ENCODE results near the gene SEC14L5. TPM values are rescaled to one million over a fixed set of nuclear protein-coding genes. Genes with fewer than 3 reads are reported as not detected.

SEC14L5 gene
- total RNA-seq, 2 donors from 2014 or later: 0.22 to 0.33 TPM

- Mint-ChIP-seq H3K4me1 (peaks cover 16% of the 10 kb centered on the region), H3K9me3 (no peaks in the 10 kb centered on the region), H3K27ac (no peak overlapping the region), H3K4me3 (no peak overlapping the region), H3K27me3 (ENCODE audit: insufficient read depth) (peaks cover 11% of the 10 kb centered on the region), H3K36me3 (ENCODE audit: low read depth) (no peaks in the 10 kb centered on the region)
- H3K4me3 ChIP-seq (ENCODE audit: low read length): no peak overlapping the region
- TF ChIP-seq CTCF (conservative IDR thresholded peaks at IDR 0.05): no peak
- peaks cover 3% of the 10 kb centered on the region for H3K36me3 ChIP-seq (ENCODE audit: control insufficient read depth, insufficient read depth, low read length)
- H3K27ac ChIP-seq (ENCODE audit: low read depth, low read length): no peak overlapping the region
- no peak for DNase-seq
- peaks cover 6% of the 10 kb centered on the region for H3K27me3 ChIP-seq (ENCODE audit: control insufficient read depth, insufficient read depth, low read length, poor library complexity, severe bottlenecking)
- H3K9me3 ChIP-seq (ENCODE audit: control insufficient read depth, low read length): no peaks in the 10 kb centered on the region
- peaks cover 4% of the 10 kb centered on the region for H3K4me1 ChIP-seq (ENCODE audit: control insufficient read depth, insufficient read depth, low read length)
- WGBS, 2 experiments (ENCODE audit: insufficient coverage in 1 of 2, insufficient read length in 1 of 2): 88 to 96% methylated on average over 10 to 12 of the region's 12 CpGs
- no peak overlapping the region for H3K9ac ChIP-seq (ENCODE audit: extremely low read depth, low read length, poor library complexity, severe bottlenecking)
Measured at GRCh38 chr16:5030251-5030870, 72.2 kb downstream of the SEC14L5 start.

- Histone ChIP-seq H3K27ac (ENCODE audit: low read depth, low read length) (no peak overlapping the region), H3K36me3 (ENCODE audit: control insufficient read depth, insufficient read depth, low read length) (peaks cover 3% of the 10 kb centered on the region), H3K27me3 (ENCODE audit: control insufficient read depth, insufficient read depth, low read length, poor library complexity, severe bottlenecking) (peaks cover 6% of the 10 kb centered on the region), H3K4me3 (ENCODE audit: low read length) (no peak overlapping the region), H3K9ac (ENCODE audit: extremely low read depth, low read length, poor library complexity, severe bottlenecking) (no peak overlapping the region), H3K9me3 (ENCODE audit: control insufficient read depth, low read length) (no peaks in the 10 kb centered on the region), H3K4me1 (ENCODE audit: control insufficient read depth, insufficient read depth, low read length) (peaks cover 10% of the 10 kb centered on the region)
- Mint-ChIP-seq H3K4me3 (peak overlapping the region; percentile 28), H3K36me3 (ENCODE audit: low read depth) (no peaks in the 10 kb centered on the region), H3K9me3 (no peaks in the 10 kb centered on the region), H3K4me1 (peaks cover 29% of the 10 kb centered on the region), H3K27me3 (ENCODE audit: insufficient read depth) (peaks cover 11% of the 10 kb centered on the region), H3K27ac (no peak overlapping the region)
- no peak for DNase-seq
- no peak for TF ChIP-seq CTCF (conservative IDR thresholded peaks at IDR 0.05)
- 93 to 100% methylated on average over 5 to 7 of the region's 7 CpGs for WGBS, 2 experiments (ENCODE audit: insufficient coverage in 1 of 2, insufficient read length in 1 of 2)
Measured at GRCh38 chr16:5031601-5032000, 73.5 kb downstream of the SEC14L5 start.

GRCh38 chr16:5032748-5033167 lies 74.6 kb downstream of the SEC14L5 start:
- peaks cover 6% of the 10 kb centered on the region for H3K27me3 ChIP-seq (ENCODE audit: control insufficient read depth, insufficient read depth, low read length, poor library complexity, severe bottlenecking)
- H3K9me3 ChIP-seq (ENCODE audit: control insufficient read depth, low read length): no peaks in the 10 kb centered on the region
- peak overlapping the region; percentile 60 for H3K4me3 Mint-ChIP-seq
- peaks cover 10% of the 10 kb centered on the region for H3K4me1 ChIP-seq (ENCODE audit: control insufficient read depth, insufficient read depth, low read length)
- H3K27ac Mint-ChIP-seq: no peak overlapping the region
- H3K9me3 Mint-ChIP-seq: no peaks in the 10 kb centered on the region
- DNase-seq: no peak
- H3K36me3 ChIP-seq (ENCODE audit: control insufficient read depth, insufficient read depth, low read length): peaks cover 3% of the 10 kb centered on the region
- H3K36me3 Mint-ChIP-seq (ENCODE audit: low read depth): no peaks in the 10 kb centered on the region
- H3K4me3 ChIP-seq (ENCODE audit: low read length): peak overlapping the region; percentile 82
- WGBS, 2 experiments (ENCODE audit: insufficient coverage in 1 of 2, insufficient read length in 1 of 2): 62 to 70% methylated on average over 12 of the region's 12 CpGs
- H3K4me1 Mint-ChIP-seq: peaks cover 32% of the 10 kb centered on the region
- H3K9ac ChIP-seq (ENCODE audit: extremely low read depth, low read length, poor library complexity, severe bottlenecking): peak overlapping the region; percentile 81
- peaks cover 11% of the 10 kb centered on the region for H3K27me3 Mint-ChIP-seq (ENCODE audit: insufficient read depth)
- no peak for TF ChIP-seq CTCF (conservative IDR thresholded peaks at IDR 0.05)
- no peak overlapping the region for H3K27ac ChIP-seq (ENCODE audit: low read depth, low read length)
